ENCODE measurements around the gene CASS4. TPM values are rescaled to one million over a fixed set of nuclear protein-coding genes. Genes with fewer than 3 reads are reported as not detected.

The CASS4 gene
- total RNA-seq, 3 donors from 2014 or later, result 0.61 to 1.0 (median 0.77) TPM

DNA sequence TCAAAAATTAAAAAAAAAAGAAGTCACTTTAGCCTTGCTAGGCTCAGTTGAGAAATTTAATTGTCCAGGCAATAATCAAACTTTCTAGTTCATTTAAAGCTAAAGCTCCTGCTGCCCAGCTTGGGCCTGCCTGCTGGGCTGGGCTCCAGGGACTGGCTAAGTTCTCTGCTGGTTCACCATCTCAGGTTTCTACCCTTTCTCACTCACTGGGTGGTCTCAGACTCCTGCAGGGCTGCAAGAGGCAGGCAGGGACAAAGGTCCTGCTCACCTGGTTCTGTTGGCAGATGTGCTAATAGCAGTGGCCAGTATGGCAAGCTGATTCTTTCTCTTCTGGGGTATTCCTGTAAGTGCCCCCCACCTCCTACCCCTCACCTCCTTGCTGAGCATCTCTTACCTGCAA lies 35.2 kb downstream of the CASS4 start:
- no peak for DNase-seq
- Histone ChIP-seq H3K36me3 (ENCODE audit: low read depth) (no peaks in the 10 kb centered on the region), H3K4me1 (ENCODE audit: low read depth) (no peaks in the 10 kb centered on the region), H3K9me3 (no peaks in the 10 kb centered on the region), H3K4me3 (no peak overlapping the region)
- ATAC-seq, result no peak
- TF ChIP-seq, protein P1, sequence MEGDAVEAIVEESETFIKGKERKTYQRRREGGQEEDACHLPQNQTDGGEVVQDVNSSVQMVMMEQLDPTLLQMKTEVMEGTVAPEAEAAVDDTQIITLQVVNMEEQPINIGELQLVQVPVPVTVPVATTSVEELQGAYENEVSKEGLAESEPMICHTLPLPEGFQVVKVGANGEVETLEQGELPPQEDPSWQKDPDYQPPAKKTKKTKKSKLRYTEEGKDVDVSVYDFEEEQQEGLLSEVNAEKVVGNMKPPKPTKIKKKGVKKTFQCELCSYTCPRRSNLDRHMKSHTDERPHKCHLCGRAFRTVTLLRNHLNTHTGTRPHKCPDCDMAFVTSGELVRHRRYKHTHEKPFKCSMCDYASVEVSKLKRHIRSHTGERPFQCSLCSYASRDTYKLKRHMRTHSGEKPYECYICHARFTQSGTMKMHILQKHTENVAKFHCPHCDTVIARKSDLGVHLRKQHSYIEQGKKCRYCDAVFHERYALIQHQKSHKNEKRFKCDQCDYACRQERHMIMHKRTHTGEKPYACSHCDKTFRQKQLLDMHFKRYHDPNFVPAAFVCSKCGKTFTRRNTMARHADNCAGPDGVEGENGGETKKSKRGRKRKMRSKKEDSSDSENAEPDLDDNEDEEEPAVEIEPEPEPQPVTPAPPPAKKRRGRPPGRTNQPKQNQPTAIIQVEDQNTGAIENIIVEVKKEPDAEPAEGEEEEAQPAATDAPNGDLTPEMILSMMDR (IDR thresholded peaks at IDR 0.05), result no peak
- intact Hi-C loops (cut with DNase I, micrococcal nuclease), result no loop called here

DNA sequence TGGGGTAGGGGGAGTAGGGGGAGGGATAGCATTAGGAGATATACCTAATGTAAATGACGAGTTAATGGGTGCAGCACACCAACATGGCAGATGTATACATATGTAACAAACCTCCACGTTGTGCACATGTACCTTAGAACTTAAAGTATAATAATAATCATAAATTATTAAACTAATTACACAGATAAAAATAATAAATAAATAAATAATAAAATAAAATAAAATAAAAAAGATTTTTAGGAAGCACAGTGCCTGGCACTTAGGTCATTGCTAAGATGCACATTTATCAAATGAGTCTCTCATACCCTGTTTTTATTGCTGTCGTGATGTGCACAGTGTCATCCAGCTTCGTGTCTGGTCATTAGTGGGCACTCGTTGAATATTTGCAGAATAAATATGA lies 37.4 kb downstream of the CASS4 start:
- H3K36me3 ChIP-seq (ENCODE audit: low read depth), result no peaks in the 10 kb centered on the region
- no peaks in the 10 kb centered on the region for H3K9me3 ChIP-seq
- H3K4me3 ChIP-seq, result no peak overlapping the region
- no peaks in the 10 kb centered on the region for H3K4me1 ChIP-seq (ENCODE audit: low read depth)
- ATAC-seq, result no peak
- TF ChIP-seq, protein P1 (IDR thresholded peaks at IDR 0.05), result no peak
- intact Hi-C loops (cut with DNase I, micrococcal nuclease), result no loop called here
- no peak for DNase-seq

DNA sequence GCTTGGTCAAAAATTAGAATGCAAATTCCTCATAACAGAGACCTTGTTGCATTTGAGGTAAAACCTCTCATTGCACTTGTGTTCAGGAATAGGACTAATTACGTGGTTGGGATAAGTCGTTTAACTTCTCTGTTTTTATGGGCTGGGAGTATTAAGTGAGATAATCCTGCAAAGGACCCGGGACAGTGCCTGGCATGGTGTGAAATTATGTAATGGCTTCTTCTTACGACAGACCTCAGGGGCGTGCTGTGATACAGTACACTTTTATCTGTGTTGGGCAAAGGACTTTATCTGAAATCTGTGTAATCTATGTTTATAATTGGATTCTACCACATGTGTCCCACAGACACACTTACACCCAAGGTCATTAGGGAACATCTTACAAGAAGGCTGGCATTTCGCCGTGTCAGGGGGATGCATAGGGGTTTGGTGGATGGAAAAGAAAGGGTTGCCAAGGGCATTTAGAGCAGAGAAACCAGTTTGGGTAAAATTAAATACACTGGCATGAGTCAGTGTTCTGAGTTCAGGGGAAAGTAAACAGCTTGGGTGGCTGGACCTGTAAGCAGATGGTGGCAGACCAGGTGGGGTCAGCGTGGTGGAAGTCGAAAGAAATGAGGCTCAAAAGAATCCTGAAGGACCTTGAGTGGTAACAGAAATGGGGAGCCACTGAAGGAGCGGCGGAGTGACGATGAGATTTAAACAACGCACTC lies 39.2 kb downstream of the CASS4 start:
- TF ChIP-seq, protein P1 (IDR thresholded peaks at IDR 0.05), result no peak
- no peaks in the 10 kb centered on the region for H3K36me3 ChIP-seq (ENCODE audit: low read depth)
- H3K4me1 ChIP-seq (ENCODE audit: low read depth), result no peaks in the 10 kb centered on the region
- H3K9me3 ChIP-seq, result no peaks in the 10 kb centered on the region
- H3K4me3 ChIP-seq, result no peak overlapping the region
- intact Hi-C loops (cut with DNase I, micrococcal nuclease), result no loop called here
- ATAC-seq (no peak), DNase-seq (no peak)

DNA sequence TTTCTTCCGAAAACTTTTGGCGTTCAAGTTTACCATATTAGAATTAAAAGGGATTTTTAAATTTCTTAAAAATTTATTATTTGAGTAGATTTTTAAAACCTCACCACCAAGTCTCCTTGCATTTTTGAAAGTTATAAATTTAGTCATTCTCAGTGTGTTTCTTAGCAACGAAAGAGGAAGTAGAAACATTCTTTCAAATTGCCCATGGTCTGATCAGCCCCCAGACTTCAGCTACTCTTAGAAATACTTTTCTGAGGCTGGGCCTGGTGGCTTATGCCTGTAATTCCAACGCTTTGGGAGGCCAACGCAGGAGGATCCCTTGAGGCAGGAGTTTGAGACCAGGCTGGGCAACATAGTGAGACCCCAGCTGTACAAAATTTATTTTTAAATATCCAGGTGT lies 41.3 kb downstream of the CASS4 start:
- intact Hi-C loops (cut with DNase I, micrococcal nuclease), result no loop called here
- no peaks in the 10 kb centered on the region for H3K36me3 ChIP-seq (ENCODE audit: low read depth)
- DNase-seq (no peak), ATAC-seq (no peak)
- H3K9me3 ChIP-seq, result no peaks in the 10 kb centered on the region
- H3K4me3 ChIP-seq, result no peak overlapping the region
- TF ChIP-seq, protein P1 (IDR thresholded peaks at IDR 0.05), result no peak
- H3K4me1 ChIP-seq (ENCODE audit: low read depth), result no peaks in the 10 kb centered on the region

DNA sequence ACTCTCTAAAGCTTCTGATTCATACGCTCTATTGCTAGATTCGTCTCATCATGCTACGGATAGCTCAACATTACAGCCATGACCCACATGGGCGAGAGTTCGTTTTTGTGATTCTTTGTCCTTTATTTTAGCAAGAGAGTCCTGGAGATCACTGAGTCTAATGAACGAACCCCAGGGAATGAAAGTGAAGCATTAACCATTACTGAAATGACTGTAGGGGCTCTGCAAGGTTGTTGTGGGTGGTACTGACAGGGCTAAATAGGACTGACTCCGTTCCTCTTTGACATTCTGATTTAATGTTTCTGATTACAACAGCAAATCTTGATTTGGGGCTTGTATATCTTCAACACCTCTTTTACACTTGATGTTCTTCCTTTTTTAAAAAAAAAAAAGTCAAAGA lies 42.7 kb downstream of the CASS4 start:
- TF ChIP-seq, protein P1 (IDR thresholded peaks at IDR 0.05), result no peak

More for the DNA sequence above, 42.7 kb downstream of the CASS4 start:
- Histone ChIP-seq H3K4me3 (no peak overlapping the region), H3K9me3 (no peaks in the 10 kb centered on the region), H3K4me1 (ENCODE audit: low read depth) (no peaks in the 10 kb centered on the region), H3K36me3 (ENCODE audit: low read depth) (no peaks in the 10 kb centered on the region)
- ATAC-seq (no peak), DNase-seq (no peak)
- intact Hi-C loops (cut with DNase I, micrococcal nuclease), result no loop called here
